K562 (cell line): ENCODE data around the gene DNER. TPM values are rescaled to one million over a fixed set of nuclear protein-coding genes. Genes with fewer than 3 reads are reported as not detected.

Experiments used
- ATAC-seq: fragments of 200-7000 bp; cut with Tn5 transposase; 3 replicates; pipeline ENCODE4 v1.9.1; 2020; ENCODE audit warnings: moderate library complexity
- BruUV-seq: library from RNA; stranded (reverse); fragments of 400-500 nt; replicated peaks from 2 replicates; lab custom pipeline; 2021; lab: Mats Ljungman, UMichigan
- CTCF ChIA-PET: fragments of 300-600 bp; formaldehyde crosslinking; extraction: SDS; loops from one replicate; lab custom pipeline; 2021; ENCODE audit warnings: low intra/inter-chr PET ratio; lab: Yijun Ruan, JAX
- POLR2A ChIA-PET: fragments of 300-600, 350-650 bp; sonication (Branson Sonifier 250); formaldehyde crosslinking; extraction: SDS; loops from one replicate; lab custom pipeline; 2021; ENCODE audit warnings: antibody characterized with exemption, inconsistent platforms; lab: Yijun Ruan, JAX
- DNase-seq, 4 experiments: peaks; one replicate each; pipeline versions ENCODE4 v3.0.0 to v3.0.0-alpha.2; 2011 to 2018; ENCODE audit warnings: low spot score in 3 of 4, mixed read lengths in 3 of 4; ENCODE audit errors: extremely low read depth in 1 of 4
- FAIRE-seq: peaks from 2 replicates; lab custom pipeline; 2011; peaks lifted over from hg19 to GRCh38; lab: Jason Lieb, UNC
- H2AFZ ChIP-seq: 2 replicates; pipeline ENCODE4 v1.6.0; 2011; ENCODE audit warnings: low read depth, low read length, control low read depth, inconsistent platforms
- H3K27ac ChIP-seq: fragments of 200-600 bp; 3 replicates; pipeline ENCODE4 v1.8.0; 2011; ENCODE audit warnings: low read depth, mild to moderate bottlenecking, control low read depth, inconsistent platforms, low read length, moderate library complexity, mixed read lengths; ENCODE audit errors: extremely low read depth
- H3K27me3 ChIP-seq, 2 experiments: fragments of 300-600 bp in 1 of 2; 2 replicates in 1 of 2; 3 replicates in 1 of 2; pipeline versions ENCODE4 v1.6.0 to v1.8.0; 2011; ENCODE audit warnings: inconsistent platforms in 2 of 2, low read length in 2 of 2, mild to moderate bottlenecking in 1 of 2, mixed read lengths in 1 of 2, moderate library complexity in 1 of 2; ENCODE audit not compliant: control insufficient read depth in 2 of 2, insufficient read depth in 2 of 2
- H3K36me3 ChIP-seq: fragments of 300-600 bp; 3 replicates; pipeline ENCODE4 v1.8.0; 2011; ENCODE audit warnings: mild to moderate bottlenecking, low read length, inconsistent platforms; ENCODE audit not compliant: control insufficient read depth, insufficient read depth
- H3K4me1 ChIP-seq, 2 experiments: fragments of 200-600 bp in 1 of 2; replicated peaks in 1 of 2; 2 replicates in 1 of 2; 3 replicates in 1 of 2; pipeline versions ENCODE4 v1.5.1 to v1.8.0; 2011; ENCODE audit warnings: inconsistent platforms in 2 of 2, low read length in 2 of 2, mild to moderate bottlenecking in 1 of 2, mixed read lengths in 1 of 2, moderate library complexity in 1 of 2; ENCODE audit not compliant: control insufficient read depth in 2 of 2, insufficient read depth in 2 of 2
- H3K4me2 ChIP-seq: 2 replicates; pipeline ENCODE4 v1.6.1; 2011; ENCODE audit warnings: low read length, control low read depth, inconsistent platforms, mixed read lengths; ENCODE audit not compliant: insufficient read depth
- H3K4me3 ChIP-seq: fragments of 200-600 bp; sonication (generic), shearing (Covaris generic); 2 replicates; pipeline ENCODE4 v1.5.1; 2016; ENCODE audit warnings: control low read depth, inconsistent platforms
- H3K79me2 ChIP-seq: fragments of 200-600 bp; 3 replicates; pipeline ENCODE4 v1.8.0; 2011; ENCODE audit warnings: low read length, inconsistent platforms; ENCODE audit not compliant: control insufficient read depth, insufficient read depth
- H3K9ac ChIP-seq, 2 experiments: 2 replicates each; pipeline versions ENCODE4 v1.6.0 to v1.6.1; 2011; ENCODE audit warnings: low read depth in 2 of 2, low read length in 2 of 2, control low read depth in 1 of 2, inconsistent platforms in 1 of 2, mild to moderate bottlenecking in 1 of 2, mixed read lengths in 1 of 2; ENCODE audit not compliant: insufficient read depth in 1 of 2
- H3K9me1 ChIP-seq: one replicate; pipeline ENCODE4 v1.6.0; 2011; ENCODE audit warnings: inconsistent platforms, mild to moderate bottlenecking, low read length, moderate library complexity; ENCODE audit not compliant: control insufficient read depth, insufficient read depth
- H3K9me3 ChIP-seq: replicated peaks from 2 replicates; pipeline ENCODE4 v1.5.1; 2011; ENCODE audit warnings: low read depth, low read length, inconsistent platforms; ENCODE audit not compliant: control insufficient read depth, insufficient read depth
- H4K20me1 ChIP-seq: replicated peaks from 2 replicates; pipeline ENCODE4 v1.6.1; 2011; ENCODE audit warnings: low read length, inconsistent platforms, mixed read lengths; ENCODE audit not compliant: control insufficient read depth, insufficient read depth
- BACH1 ChIP-seq: fragments of 200-800 bp; sonication (Bioruptor generic); IDR thresholded peaks from 2 replicates; pipeline ENCODE4 v1.6.1; 2016; ENCODE audit warnings: missing genetic modification characterization, missing compliant biosample characterization
- DIDO1 ChIP-seq: fragments of 450-650 bp; IDR thresholded peaks from 2 replicates; pipeline ENCODE4 v1.6.1; 2016; ENCODE audit warnings: low read depth, missing biosample characterization, missing genetic modification characterization
- NCOA1 ChIP-seq: fragments of 450-650 bp; IDR thresholded peaks from 2 replicates; pipeline ENCODE4 v1.6.1; 2016; ENCODE audit warnings: low read depth
- NCOA6 ChIP-seq: fragments of 450-650 bp; IDR thresholded peaks from 2 replicates; pipeline ENCODE4 v1.6.1; 2017; ENCODE audit warnings: mild to moderate bottlenecking
- RFX5 ChIP-seq: IDR thresholded peaks from 2 replicates; pipeline ENCODE4 v1.6.1; 2011; ENCODE audit warnings: low read depth, mild to moderate bottlenecking, improper control_type of control experiment, low read length
- WGBS: fragments of 100-300 bp; shearing (Covaris generic); methylation state at CpG from one replicate; pipeline ENCODE4 v1.1.6; 2016; ENCODE audit warnings: low coverage, mixed read lengths; ENCODE audit not compliant: insufficient coverage; ENCODE audit errors: missing lambda C conversion rate; 5-methylcytosine and 5-hydroxymethylcytosine counted together
- in situ Hi-C: fragments of 300-500 bp; cut with MboI; formaldehyde crosslinking; loops from 4 replicates; pipeline ENCODE4 v1.15.0; 2018; ENCODE audit warnings: inconsistent platforms, mixed read lengths
- intact Hi-C: fragments of 100-400 bp; cut with micrococcal nuclease; formaldehyde crosslinking; loops from 2 replicates; pipeline ENCODE4 v1.14.2; 2022
- polyA plus RNA-seq, 8 experiments: library from polyadenylated mRNA; depleted of rRNA in 4 of 8; stranded (reverse) in 5 of 8; unstranded in 3 of 8; fragments of >200 nt; fragmentation: Nextera tagmentation in 2 of 8; fragmentation: Illumina TruSeq in 1 of 8; extraction: Ambion mirVana in 2 of 8; extraction: Trizol in 1 of 8; gene quantifications; 2 replicates each; pipeline versions ENCODE4 v1.2.1 to v1.2.3, GENCODE V29; 2011 to 2014; ENCODE audit warnings: inconsistent platforms in 1 of 8, missing spikeins in 1 of 8
- total RNA-seq, 7 experiments: library from RNA; depleted of rRNA in 6 of 7; stranded (reverse); fragments of >200 nt in 6 of 7; fragmentation: Illumina TruSeq in 2 of 7; extraction: Trizol in 2 of 7; gene quantifications; 2 replicates each; pipeline versions ENCODE4 v1.2.1 to v1.2.3, GENCODE V29; 2011 to 2021; ENCODE audit warnings: low replicate concordance in 1 of 7
- TF ChIP-seq, protein P1 (sequence below): fragments of 450-650 bp; IDR thresholded peaks from 2 replicates; pipeline ENCODE4 v1.6.1; 2016; ENCODE audit warnings: antibody characterized with exemption

The DNER gene
- total and polyA plus RNA-seq, 9 of the 15 experiments (the other 6 are each of a cell fraction or from before 2014, with no cell fraction given) = not detected

DNA sequence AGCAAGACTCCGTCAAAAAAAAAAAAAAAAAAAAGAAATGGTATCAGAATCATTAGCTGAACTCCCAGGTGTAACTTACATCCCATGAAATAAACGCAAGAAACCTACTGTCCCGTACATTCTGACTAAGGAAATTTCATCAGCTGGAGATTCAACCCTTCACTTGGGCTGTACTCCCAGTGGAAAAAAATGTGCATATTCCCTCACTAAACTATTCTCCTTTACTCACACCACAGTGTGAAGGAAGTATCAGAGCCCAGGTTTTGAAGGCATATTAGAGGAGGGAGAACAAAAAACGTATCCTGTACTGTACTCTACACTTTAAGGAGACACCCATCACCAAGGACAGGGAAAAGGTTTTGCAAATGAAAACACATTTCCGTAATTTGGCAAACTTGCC lies 64.3 kb downstream of the DNER start:
- Histone ChIP-seq H3K9me3 (no peaks in the 10 kb centered on the region), H4K20me1 (no peaks in the 10 kb centered on the region), H3K27ac (no peak overlapping the region), H3K36me3 (no peaks in the 10 kb centered on the region), H3K4me1 (no peaks in the 10 kb centered on the region), H3K4me3 (no peak overlapping the region), H3K4me2 (no peak overlapping the region), H3K9ac (no peak overlapping the region), H3K9me1 (no peaks in the 10 kb centered on the region), H2AFZ (no peak overlapping the region), H3K27me3 (no peaks in the 10 kb centered on the region), H3K79me2 (no peaks in the 10 kb centered on the region)
- ChIA-PET CTCF (no interaction called here), POLR2A (no interaction called here)
- FAIRE-seq (no peak), DNase-seq (no peak), ATAC-seq (no peak)
- WGBS = 0% methylated on average over 4 of the region's 5 CpGs
- intact Hi-C loops = no loop called here
- TF ChIP-seq RFX5 = no peak
- in situ Hi-C loops = no loop called here
- no TSS peak for BruUV-seq

DNA sequence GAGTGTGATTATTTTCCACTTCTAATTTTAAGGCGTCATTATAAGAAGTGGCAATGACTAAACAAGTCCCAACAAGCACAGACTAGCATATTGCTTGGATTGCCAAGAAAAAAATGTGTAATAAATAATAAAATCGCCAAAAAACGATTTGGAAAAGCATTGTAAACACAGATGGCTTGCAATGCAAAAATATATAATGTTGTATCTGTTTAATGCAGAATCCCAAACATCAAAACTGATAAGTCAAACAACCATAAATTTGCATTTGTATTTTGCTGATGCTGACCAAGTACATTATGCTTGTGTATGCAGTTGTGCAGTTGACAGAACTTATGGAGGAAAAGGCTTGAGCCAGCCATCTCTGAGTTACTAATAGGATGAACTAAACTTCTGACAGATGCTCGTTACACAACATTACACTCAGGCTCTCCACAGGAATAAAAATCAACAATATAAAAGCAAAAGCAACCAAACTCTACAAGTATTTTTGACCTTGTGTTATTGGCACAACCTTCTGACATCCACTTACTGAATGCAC lies 68.1 kb downstream of the DNER start:
- DNase-seq = no peak
- intact Hi-C loops (no loop called here), in situ Hi-C loops (no loop called here)
- no peak for FAIRE-seq
- TF ChIP-seq BACH1 (tag) (no peak), NCOA6 (no peak), DIDO1 (no peak), NCOA1 (no peak)
- TF ChIP-seq, protein P1, sequence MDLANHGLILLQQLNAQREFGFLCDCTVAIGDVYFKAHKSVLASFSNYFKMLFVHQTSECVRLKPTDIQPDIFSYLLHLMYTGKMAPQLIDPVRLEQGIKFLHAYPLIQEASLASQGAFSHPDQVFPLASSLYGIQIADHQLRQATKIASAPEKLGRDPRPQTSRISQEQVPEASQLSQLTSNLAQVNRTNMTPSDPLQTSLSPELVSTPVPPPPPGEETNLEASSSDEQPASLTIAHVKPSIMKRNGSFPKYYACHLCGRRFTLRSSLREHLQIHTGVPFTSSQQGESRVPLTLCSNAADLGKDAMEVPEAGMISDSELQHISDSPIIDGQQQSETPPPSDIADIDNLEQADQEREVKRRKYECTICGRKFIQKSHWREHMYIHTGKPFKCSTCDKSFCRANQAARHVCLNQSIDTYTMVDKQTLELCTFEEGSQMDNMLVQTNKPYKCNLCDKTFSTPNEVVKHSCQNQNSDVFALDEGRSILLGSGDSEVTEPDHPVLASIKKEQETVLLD = no peak
- Histone ChIP-seq H3K9me1 (no peaks in the 10 kb centered on the region), H3K79me2 (no peaks in the 10 kb centered on the region), H3K27me3 (no peaks in the 10 kb centered on the region), H3K36me3 (no peaks in the 10 kb centered on the region), H3K4me3 (no peak overlapping the region), H3K9ac (no peak overlapping the region), H4K20me1 (no peaks in the 10 kb centered on the region), H3K9me3 (no peaks in the 10 kb centered on the region), H2AFZ (no peak overlapping the region), H3K4me2 (no peak overlapping the region), H3K4me1 (no peaks in the 10 kb centered on the region), H3K27ac (no peak overlapping the region)
- no peak for ATAC-seq
- CTCF ChIA-PET = no interaction called here
- no TSS peak for BruUV-seq
- POLR2A ChIA-PET = interaction anchor here (1.2 kb wide), 1 partner anchor 10 kb away, joined by 3 read pairs; no protein-coding TSS in a partner anchor
- 0% methylated on average over 4 of the region's 4 CpGs for WGBS
